HG03521 (cell line): ENCODE results near the gene PDGFC.

ENCODE experiments used
- ATAC-seq: cut with Tn5 transposase; IDR thresholded peaks from one replicate; pipeline ENCODE4 v1.9.1; 2021; ENCODE audit warnings: mild to moderate bottlenecking, moderate library complexity; ENCODE audit not compliant: unreplicated experiment

PDGFC gene

GRCh38 chr4:156756118-156756517, 215.5 kb downstream of the PDGFC start:
- no peak for ATAC-seq

- no peak for ATAC-seq
Measured at GRCh38 chr4:156754832-156755570, 216.6 kb downstream of the PDGFC start.

- ATAC-seq, result no peak
Measured at GRCh38 chr4:156751486-156751885, 220.1 kb downstream of the PDGFC start.

GRCh38 chr4:156749426-156750403, 221.9 kb downstream of the PDGFC start:
- ATAC-seq, result no peak

- no peak for ATAC-seq
Measured at GRCh38 chr4:156746111-156746510, 225.5 kb downstream of the PDGFC start.

- no peak for ATAC-seq
Measured at GRCh38 chr4:156738766-156739165, 232.8 kb downstream of the PDGFC start.

GRCh38 chr4:156734965-156735895, 236.4 kb downstream of the PDGFC start:
- ATAC-seq, result no peak

- ATAC-seq, result no peak
Measured at GRCh38 chr4:156733582-156733981, 238.0 kb downstream of the PDGFC start.

- ATAC-seq, result no peak
Measured at GRCh38 chr4:156732634-156733033, 239.0 kb downstream of the PDGFC start.

GRCh38 chr4:156729416-156729815, 242.2 kb downstream of the PDGFC start:
- no peak for ATAC-seq

GRCh38 chr4:156725257-156725656, 246.3 kb downstream of the PDGFC start:
- no peak for ATAC-seq

GRCh38 chr4:156723951-156724668, 247.5 kb downstream of the PDGFC start:
- no peak for ATAC-seq

GRCh38 chr4:156718226-156718625, 253.4 kb downstream of the PDGFC start:
- ATAC-seq, result no peak

- no peak for ATAC-seq
Measured at GRCh38 chr4:156711193-156711590, 260.4 kb downstream of the PDGFC start.
